Retinal pigment epithelial cell (primary cell): ENCODE data around the gene AFDN.

ENCODE experiments used
- DNase-seq: peaks from one replicate; pipeline ENCODE4 v3.0.0-alpha.2; 2010; ENCODE audit warnings: low read depth
- H3K4me3 ChIP-seq: 2 replicates; pipeline ENCODE4 v1.5.1; 2011; ENCODE audit warnings: mild to moderate bottlenecking, low read length, control low read depth, moderate library complexity
- CTCF ChIP-seq: conservative IDR thresholded peaks from 2 replicates; pipeline ENCODE4 v1.5.1; 2011; ENCODE audit warnings: low read depth, low read length, control low read depth, inconsistent platforms

AFDN gene

GRCh38 chr6:168021581-168021980 lies 194.9 kb downstream of the AFDN start:
- TF ChIP-seq CTCF = no peak
- no peak overlapping the region for H3K4me3 ChIP-seq
- DNase-seq = no peak
